Vagina (tissue), 2 donors: ENCODE data around the gene MBP. TPM values are rescaled to one million over a fixed set of nuclear protein-coding genes. Genes with fewer than 3 reads are reported as not detected.

Experiments
- DNase-seq, 2 donors: peaks; one replicate each; pipeline ENCODE4 v3.0.0-alpha.2; 2017; ENCODE audit errors: extremely low spot score in 2 of 2
- H3K27ac ChIP-seq: fragments of 200-600 bp; sonication (generic); one replicate; pipeline ENCODE4 v1.5.1; 2019
- H3K27me3 ChIP-seq: fragments of 200-600 bp; sonication (generic); one replicate; pipeline ENCODE4 v1.5.1; 2019
- H3K36me3 ChIP-seq, 2 donors: fragments of 200-600 bp; sonication (generic); one replicate each; pipeline ENCODE4 v1.5.1; 2017 to 2019
- H3K4me1 ChIP-seq: fragments of 200-600 bp; sonication (generic); one replicate; pipeline ENCODE4 v1.5.1; 2019
- H3K4me3 ChIP-seq, 2 donors: fragments of 200-600 bp; sonication (generic); 1 replicate in 1 of 2; 2 replicates in 1 of 2; pipeline ENCODE4 v1.5.1; 2016 to 2019
- H3K9me3 ChIP-seq: fragments of 200-600 bp; sonication (generic); one replicate; pipeline ENCODE4 v1.5.1; 2019
- POLR2A ChIP-seq, 2 donors: fragments of 450-650 bp; IDR thresholded peaks; one replicate each; pipeline ENCODE4 v1.6.1; 2017; ENCODE audit warnings: antibody characterized with exemption in 2 of 2, mild to moderate bottlenecking in 2 of 2, moderate library complexity in 2 of 2
- POLR2AphosphoS5 ChIP-seq, 2 donors: sonication (generic); formaldehyde crosslinking; IDR thresholded peaks; one replicate each; pipeline ENCODE4 v1.9.0; 2017; ENCODE audit warnings: antibody characterized with exemption in 2 of 2, mild to moderate bottlenecking in 2 of 2, low read depth in 1 of 2; ENCODE audit not compliant: insufficient read depth in 1 of 2
- intact Hi-C: fragments of 100-400 bp; cut with DNase I; formaldehyde crosslinking; loops from one replicate; pipeline ENCODE4 v1.15.1; 2023
- total RNA-seq: library from RNA; depleted of rRNA; stranded (reverse); fragments of >200 nt; gene quantifications from one replicate; pipeline ENCODE4 v1.2.3, GENCODE V29; 2016
- TF ChIP-seq, protein P1 (sequence below), 3 experiments: fragments of 450-650 bp in 2 of 3; fragments of 200-600 bp in 1 of 3; sonication (generic) in 1 of 3; IDR thresholded peaks; one replicate each; pipeline ENCODE4 v1.5.1; 2017 to 2019; ENCODE audit warnings: antibody characterized with exemption in 3 of 3, mild to moderate bottlenecking in 2 of 3, moderate library complexity in 2 of 3

MBP gene
- total RNA-seq, 1 donor from 2014 or later: 33.6 TPM

GRCh38 chr18:76979111-76979751, 153.4 kb downstream of the MBP start:
- no peak for TF ChIP-seq POLR2A (IDR thresholded peaks at IDR 0.05)
- TF ChIP-seq POLR2AphosphoS5 (IDR thresholded peaks at IDR 0.05; ENCODE audit: insufficient read depth in 1 of 2, low read depth in 1 of 2): no peak
- TF ChIP-seq, protein P1, sequence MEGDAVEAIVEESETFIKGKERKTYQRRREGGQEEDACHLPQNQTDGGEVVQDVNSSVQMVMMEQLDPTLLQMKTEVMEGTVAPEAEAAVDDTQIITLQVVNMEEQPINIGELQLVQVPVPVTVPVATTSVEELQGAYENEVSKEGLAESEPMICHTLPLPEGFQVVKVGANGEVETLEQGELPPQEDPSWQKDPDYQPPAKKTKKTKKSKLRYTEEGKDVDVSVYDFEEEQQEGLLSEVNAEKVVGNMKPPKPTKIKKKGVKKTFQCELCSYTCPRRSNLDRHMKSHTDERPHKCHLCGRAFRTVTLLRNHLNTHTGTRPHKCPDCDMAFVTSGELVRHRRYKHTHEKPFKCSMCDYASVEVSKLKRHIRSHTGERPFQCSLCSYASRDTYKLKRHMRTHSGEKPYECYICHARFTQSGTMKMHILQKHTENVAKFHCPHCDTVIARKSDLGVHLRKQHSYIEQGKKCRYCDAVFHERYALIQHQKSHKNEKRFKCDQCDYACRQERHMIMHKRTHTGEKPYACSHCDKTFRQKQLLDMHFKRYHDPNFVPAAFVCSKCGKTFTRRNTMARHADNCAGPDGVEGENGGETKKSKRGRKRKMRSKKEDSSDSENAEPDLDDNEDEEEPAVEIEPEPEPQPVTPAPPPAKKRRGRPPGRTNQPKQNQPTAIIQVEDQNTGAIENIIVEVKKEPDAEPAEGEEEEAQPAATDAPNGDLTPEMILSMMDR (IDR thresholded peaks at IDR 0.05): no peak
- no peaks in the 10 kb centered on the region for H3K9me3 ChIP-seq
- no peaks in the 10 kb centered on the region for H3K27me3 ChIP-seq
- no peak overlapping the region for H3K4me3 ChIP-seq
- H3K4me1 ChIP-seq: no peaks in the 10 kb centered on the region
- no peaks in the 10 kb centered on the region for H3K36me3 ChIP-seq
- intact Hi-C loops: no loop called here
- H3K27ac ChIP-seq: no peak overlapping the region
- peak; percentile 56 to 95 for DNase-seq

DNA sequence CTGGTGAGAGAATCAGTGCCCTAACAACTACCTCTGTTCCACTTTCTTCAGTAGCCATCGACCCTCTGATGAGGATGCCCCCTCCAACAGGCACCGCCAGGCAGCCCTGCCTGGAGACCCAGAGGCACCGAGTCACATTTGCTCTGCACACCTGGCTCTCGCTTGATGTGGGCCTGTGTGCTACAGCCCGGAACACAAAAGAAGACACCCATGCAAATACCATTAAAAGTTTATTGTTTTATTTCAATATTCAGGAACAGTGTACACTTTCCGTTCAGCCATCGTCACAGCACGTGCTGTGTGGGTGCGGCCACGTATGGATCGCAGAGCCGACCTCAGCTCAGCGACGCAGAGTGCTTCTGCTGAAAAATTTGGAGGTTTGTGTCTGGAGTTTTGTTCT, 154.0 kb downstream of the MBP start:
- intact Hi-C loops: no loop called here
- DNase-seq: peak in 1 of 2 donors; percentile 37
- no peaks in the 10 kb centered on the region for H3K4me1 ChIP-seq

GRCh38 chr18:76977684-76978232, 154.8 kb downstream of the MBP start:
- peak in 1 of 2 donors; percentile 37 for DNase-seq
- Histone ChIP-seq H3K9me3 (no peaks in the 10 kb centered on the region), H3K4me3 (no peak overlapping the region), H3K27me3 (no peaks in the 10 kb centered on the region), H3K4me1 (no peaks in the 10 kb centered on the region), H3K36me3 (no peaks in the 10 kb centered on the region), H3K27ac (no peak overlapping the region)
- TF ChIP-seq POLR2AphosphoS5 (IDR thresholded peaks at IDR 0.05; ENCODE audit: insufficient read depth in 1 of 2, low read depth in 1 of 2): no peak
- TF ChIP-seq, protein P1 (IDR thresholded peaks at IDR 0.05): no peak
- TF ChIP-seq POLR2A (IDR thresholded peaks at IDR 0.05): no peak
- intact Hi-C loops: no loop called here

More for the DNA sequence above, 154.0 kb downstream of the MBP start:
- no peak for TF ChIP-seq POLR2A (IDR thresholded peaks at IDR 0.05)
- TF ChIP-seq, protein P1 (IDR thresholded peaks at IDR 0.05): no peak
- TF ChIP-seq POLR2AphosphoS5 (IDR thresholded peaks at IDR 0.05; ENCODE audit: insufficient read depth in 1 of 2, low read depth in 1 of 2): no peak
- H3K4me3 ChIP-seq: no peak overlapping the region
- no peaks in the 10 kb centered on the region for H3K27me3 ChIP-seq
- H3K9me3 ChIP-seq: no peaks in the 10 kb centered on the region
- H3K36me3 ChIP-seq: no peaks in the 10 kb centered on the region
- H3K27ac ChIP-seq: no peak overlapping the region

GRCh38 chr18:76977108-76977621, 155.4 kb downstream of the MBP start:
- peak; percentile 40 to 54 for DNase-seq
- no peak overlapping the region for H3K27ac ChIP-seq
- TF ChIP-seq POLR2AphosphoS5 (IDR thresholded peaks at IDR 0.05; ENCODE audit: insufficient read depth in 1 of 2, low read depth in 1 of 2) (no peak), POLR2A (IDR thresholded peaks at IDR 0.05) (no peak)
- TF ChIP-seq, protein P1 (IDR thresholded peaks at IDR 0.05): no peak
- intact Hi-C loops: no loop called here
- no peaks in the 10 kb centered on the region for H3K36me3 ChIP-seq
- H3K4me1 ChIP-seq: no peaks in the 10 kb centered on the region
- H3K27me3 ChIP-seq: no peaks in the 10 kb centered on the region
- no peaks in the 10 kb centered on the region for H3K9me3 ChIP-seq
- H3K4me3 ChIP-seq: no peak overlapping the region

- TF ChIP-seq, protein P1 (IDR thresholded peaks at IDR 0.05): no peak
- no peak for TF ChIP-seq POLR2AphosphoS5 (IDR thresholded peaks at IDR 0.05; ENCODE audit: insufficient read depth in 1 of 2, low read depth in 1 of 2)
- TF ChIP-seq POLR2A (IDR thresholded peaks at IDR 0.05): no peak
- Histone ChIP-seq H3K36me3 (no peaks in the 10 kb centered on the region), H3K4me1 (no peaks in the 10 kb centered on the region), H3K4me3 (no peak overlapping the region), H3K27me3 (no peaks in the 10 kb centered on the region), H3K27ac (no peak overlapping the region), H3K9me3 (no peaks in the 10 kb centered on the region)
- peak; percentile 82 to 94 for DNase-seq
- intact Hi-C loops: no loop called here
Measured at GRCh38 chr18:76975577-76976110, 156.9 kb downstream of the MBP start.
